GM12878 (cell line): Measurements from ENCODE around the gene RHOG. TPM values are rescaled to one million over a fixed set of nuclear protein-coding genes. Genes with fewer than 3 reads are reported as not detected.
A peak's percentile ranks its signal among the peaks of the same experiment; 100 is the strongest.

Experiments
- ATAC-seq: fragments of 200-7000 bp; cut with Tn5 transposase; 3 replicates; pipeline ENCODE4 v1.9.1; 2020; ENCODE audit warnings: mild to moderate bottlenecking, moderate library complexity
- BruUV-seq: library from RNA; stranded (reverse); fragments of 400-500 nt; replicated peaks from 2 replicates; lab custom pipeline; 2021; lab: Mats Ljungman, UMichigan
- CTCF ChIA-PET: fragments of 300-600 bp; sonication (Branson Sonifier 250); formaldehyde crosslinking; extraction: SDS; loops from one replicate; lab custom pipeline; 2021; ENCODE audit warnings: inconsistent platforms; lab: Yijun Ruan, JAX
- POLR2A ChIA-PET: fragments of 350-600 bp; formaldehyde crosslinking; extraction: SDS; loops from one replicate; lab custom pipeline; 2021; ENCODE audit warnings: inconsistent platforms; lab: Charles Lee
- RAD21 ChIA-PET: fragments of 300-600 bp; sonication (Branson Sonifier 250); formaldehyde crosslinking; loops from one replicate; lab custom pipeline; 2023; ENCODE audit warnings: antibody characterized with exemption; ENCODE audit not compliant: unreplicated experiment; lab: Charles Lee
- SMC1A ChIA-PET: fragments of 300-600 bp; sonication (Branson Sonifier 250); formaldehyde crosslinking; loops from one replicate; lab custom pipeline; 2023; ENCODE audit not compliant: unreplicated experiment, uncharacterized antibody; lab: Charles Lee
- DNase-seq: peaks from one replicate; pipeline ENCODE4 v3.0.0-alpha.2; 2011; ENCODE audit warnings: low read depth, low spot score
- FAIRE-seq: peaks from 3 replicates; lab custom pipeline; 2011; peaks lifted over from hg19 to GRCh38; lab: Jason Lieb, UNC
- H2AFZ ChIP-seq: 2 replicates; pipeline ENCODE4 v1.6.0; 2011; ENCODE audit warnings: low read depth, low read length, control low read depth; ENCODE audit not compliant: control insufficient read depth
- H3K27ac ChIP-seq: 2 replicates; pipeline ENCODE4 v1.5.1; 2011; ENCODE audit warnings: control low read depth; ENCODE audit not compliant: control insufficient read depth, insufficient read depth
- H3K27me3 ChIP-seq, 2 experiments: replicated peaks in 1 of 2; 2 replicates each; pipeline versions ENCODE4 v1.6.0 to v1.6.1; 2011; ENCODE audit warnings: low read length in 1 of 2; ENCODE audit not compliant: control insufficient read depth in 2 of 2, insufficient read depth in 2 of 2
- H3K36me3 ChIP-seq, 2 experiments: 2 replicates each; pipeline ENCODE4 v1.5.1; 2011; ENCODE audit warnings: low read length in 1 of 2; ENCODE audit not compliant: control insufficient read depth in 2 of 2, insufficient read depth in 2 of 2
- H3K4me1 ChIP-seq: 2 replicates; pipeline ENCODE4 v1.6.1; 2011; ENCODE audit warnings: mild to moderate bottlenecking, low read length, moderate library complexity, mixed read lengths; ENCODE audit not compliant: control insufficient read depth, insufficient read depth
- H3K4me2 ChIP-seq: 2 replicates; pipeline ENCODE4 v1.6.0; 2011; ENCODE audit warnings: control low read depth; ENCODE audit not compliant: control insufficient read depth, insufficient read depth
- H3K4me3 ChIP-seq: fragments of 200-600 bp; sonication (generic); 2 replicates; pipeline ENCODE4 v1.5.1; 2016
- H3K79me2 ChIP-seq: 2 replicates; pipeline ENCODE4 v1.6.0; 2011; ENCODE audit warnings: low read length; ENCODE audit not compliant: control insufficient read depth, insufficient read depth
- H3K9ac ChIP-seq: 2 replicates; pipeline ENCODE4 v1.8.0; 2011; ENCODE audit warnings: low read length, control low read depth, mixed read lengths; ENCODE audit not compliant: control insufficient read depth, insufficient read depth
- H3K9me3 ChIP-seq: replicated peaks from 3 replicates; pipeline ENCODE4 v1.5.1; 2011; ENCODE audit warnings: mild to moderate bottlenecking, low read length; ENCODE audit not compliant: control insufficient read depth, insufficient read depth
- H4K20me1 ChIP-seq: 2 replicates; pipeline ENCODE4 v1.6.0; 2011; ENCODE audit not compliant: control insufficient read depth, insufficient read depth
- ASH2L ChIP-seq: fragments of 300-600, 200-600 bp; sonication (generic); IDR thresholded peaks from 2 replicates; pipeline ENCODE4 v1.6.1; 2017; ENCODE audit warnings: low read depth, mild to moderate bottlenecking, borderline replicate concordance
- BHLHE40 ChIP-seq, 2 experiments: fragments of 450-650 bp in 1 of 2; IDR thresholded peaks; 2 replicates each; pipeline ENCODE4 v1.6.1; 2011 to 2017; ENCODE audit warnings: low read depth in 2 of 2, borderline replicate concordance in 1 of 2, improper control_type of control experiment in 1 of 2, low read length in 1 of 2, mild to moderate bottlenecking in 1 of 2
- BMI1 ChIP-seq: fragments of 450-650 bp; IDR thresholded peaks from 2 replicates; pipeline ENCODE4 v1.6.1; 2016; ENCODE audit warnings: mild to moderate bottlenecking, moderate library complexity, borderline replicate concordance
- CBFB ChIP-seq: IDR thresholded peaks from 2 replicates; pipeline ENCODE4 v1.6.1; 2016; ENCODE audit warnings: antibody characterized with exemption, low read depth
- EED ChIP-seq: sonication (generic); IDR thresholded peaks from 2 replicates; pipeline ENCODE4 v1.6.1; 2016; ENCODE audit warnings: antibody characterized with exemption, low read depth
- HSF1 ChIP-seq: fragments of 150-350 bp; IDR thresholded peaks from 2 replicates; pipeline ENCODE4 v1.6.1; 2014; ENCODE audit warnings: mild to moderate bottlenecking, low read depth, low read length
- KAT2A ChIP-seq: conservative IDR thresholded peaks from 2 replicates; pipeline ENCODE4 v1.6.1; 2011; ENCODE audit warnings: low read depth, low read length; ENCODE audit not compliant: control insufficient read depth
- MTA2 ChIP-seq: fragments of 450-650 bp; IDR thresholded peaks from 2 replicates; pipeline ENCODE4 v1.6.1; 2016; ENCODE audit warnings: low read depth, mild to moderate bottlenecking, moderate library complexity
- MTA3 ChIP-seq: IDR thresholded peaks from 2 replicates; pipeline ENCODE4 v1.6.1; 2012; ENCODE audit warnings: low read length, inconsistent platforms, borderline replicate concordance
- NFIC ChIP-seq: IDR thresholded peaks from 2 replicates; pipeline ENCODE4 v1.6.1; 2012; ENCODE audit warnings: low read depth, mild to moderate bottlenecking, inconsistent platforms, low read length, moderate library complexity
- NFYB ChIP-seq: IDR thresholded peaks from 2 replicates; pipeline ENCODE4 v1.6.1; 2011; ENCODE audit warnings: low read depth, mild to moderate bottlenecking, low read length, improper control_type of control experiment, moderate library complexity; ENCODE audit not compliant: insufficient read depth
- NR2C2 ChIP-seq: IDR thresholded peaks from 2 replicates; pipeline ENCODE4 v1.6.1; 2011; ENCODE audit warnings: borderline replicate concordance, low read depth; ENCODE audit not compliant: control insufficient read depth, insufficient read length
- POLR2AphosphoS2 ChIP-seq: IDR thresholded peaks from 2 replicates; pipeline ENCODE4 v1.6.1; 2011; ENCODE audit warnings: low read depth, mild to moderate bottlenecking, low read length, improper control_type of control experiment, moderate library complexity
- POLR2AphosphoS5 ChIP-seq: IDR thresholded peaks from 2 replicates; pipeline ENCODE4 v1.6.1; 2011; ENCODE audit warnings: mild to moderate bottlenecking, low read length, inconsistent platforms
- PRDM15 ChIP-seq: fragments of 450-650 bp; formaldehyde crosslinking; IDR thresholded peaks from 2 replicates; pipeline ENCODE4 v1.4.0; 2020; ENCODE audit warnings: mild to moderate bottlenecking, moderate library complexity
- RB1 ChIP-seq: fragments of 450-650 bp; formaldehyde crosslinking; IDR thresholded peaks from 2 replicates; pipeline ENCODE4 v1.6.1; 2017; ENCODE audit warnings: mild to moderate bottlenecking, borderline replicate concordance
- SRF ChIP-seq, 2 experiments: IDR thresholded peaks; 2 replicates each; pipeline ENCODE4 v1.6.1; 2011; ENCODE audit warnings: low read depth in 2 of 2, low read length in 2 of 2, mild to moderate bottlenecking in 1 of 2, moderate library complexity in 1 of 2
- TCF12 ChIP-seq: IDR thresholded peaks from 2 replicates; pipeline ENCODE4 v1.6.1; 2011; ENCODE audit warnings: low read depth, mild to moderate bottlenecking, low read length
- TCF7 ChIP-seq: IDR thresholded peaks from 2 replicates; pipeline ENCODE4 v1.6.1; 2014; ENCODE audit warnings: antibody characterized with exemption, borderline replicate concordance
- WGBS: methylation state at CpG from one replicate; pipeline ENCODE4 v1.1.6; 2016; ENCODE audit warnings: low lambda C conversion rate; ENCODE audit not compliant: insufficient replicate concordance, insufficient coverage; ENCODE audit errors: missing lambda C conversion rate; 5-methylcytosine and 5-hydroxymethylcytosine counted together
- in situ Hi-C: fragments of 300-500 bp; cut with MboI; formaldehyde crosslinking; loops from 9 replicates; pipeline ENCODE4 v1.14.3; 2018; ENCODE audit warnings: mixed read lengths
- intact Hi-C: fragments of 100-400 bp; cut with micrococcal nuclease; formaldehyde crosslinking; loops from one replicate; pipeline ENCODE4 v1.14.2; 2022; ENCODE audit not compliant: unreplicated experiment
- polyA plus RNA-seq, 11 experiments: library from polyadenylated mRNA; depleted of rRNA in 4 of 11; unstranded in 6 of 11; stranded (reverse) in 5 of 11; fragments of >200 nt; fragmentation: Nextera tagmentation in 4 of 11; fragmentation: Illumina TruSeq in 1 of 11; extraction: Ambion mirVana in 4 of 11; extraction: Trizol in 1 of 11; gene quantifications; 1 replicate in 1 of 11; 2 replicates in 10 of 11; pipeline versions ENCODE4 v1.2.1 to v1.2.3, GENCODE V29; 2011 to 2016; ENCODE audit warnings: inconsistent platforms in 2 of 11, missing spikeins in 2 of 11, low read depth in 1 of 11
- total RNA-seq, 4 experiments: library from RNA; depleted of rRNA in 3 of 4; stranded (reverse); fragments of >200 nt in 3 of 4; fragmentation: Illumina TruSeq in 1 of 4; extraction: Trizol in 1 of 4; gene quantifications; 2 replicates each; pipeline versions ENCODE4 v1.2.1 to v1.2.3, GENCODE V29; 2013 to 2021

Gene RHOG
- total and polyA plus RNA-seq, 10 of the 15 experiments (the other 5 are each of a cell fraction or from before 2014, with no cell fraction given) = 16.0 to 172 (median 94.8) TPM

GRCh38 chr11:3825473-3826154 is 15.1 kb downstream of the RHOG start:
- SMC1A ChIA-PET = interaction anchor here (0.8 to 2.1 kb wide), 11 partner anchors 11 to 255 kb away, joined by 3 to 10 read pairs (median 6); partner anchors contain the start of gene RHOG
- 0 out of 2 replicates have a peak, but pooled peaks have one; percentile 20 for TF ChIP-seq MTA3
- TF ChIP-seq BHLHE40 (IDR thresholded peaks at IDR 0.05; ENCODE audit: borderline replicate concordance in 1 of 2, low read depth in 2 of 2, low read length in 1 of 2) = no peak
- TF ChIP-seq POLR2AphosphoS2 = no peak
- no peak for TF ChIP-seq NFYB
- TF ChIP-seq ASH2L = no peak
- TF ChIP-seq PRDM15 (CRISPR knock-in tag) = no peak
- no peak for TF ChIP-seq RB1
- TF ChIP-seq HSF1 = no peak
- TF ChIP-seq CBFB = peak; percentile 21; the same call in 1 of the 2 replicates
- no peak for TF ChIP-seq KAT2A
- TF ChIP-seq NFIC = no peak; the same call in 1 of the 2 replicates
- TF ChIP-seq TCF12 = no peak
- TF ChIP-seq POLR2AphosphoS5 = peak; percentile 50
- TF ChIP-seq BMI1 = no peak
- TF ChIP-seq TCF7 = no peak
- no peak for TF ChIP-seq EED
- no peak for TF ChIP-seq NR2C2
- no peak for TF ChIP-seq SRF (IDR thresholded peaks at IDR 0.05; ENCODE audit: low read depth in 2 of 2, low read length in 2 of 2)
- TF ChIP-seq MTA2 = no peak

More at GRCh38 chr11:3825473-3826154, 15.1 kb downstream of the RHOG start:
- no peak for DNase-seq
- no peak for FAIRE-seq
- Histone ChIP-seq H2AFZ (no peak overlapping the region), H3K27ac (no peak overlapping the region), H3K9ac (no peak overlapping the region), H3K4me2 (no peak overlapping the region), H3K9me3 (no peaks in the 10 kb centered on the region), H3K4me3 (no peak overlapping the region), H4K20me1 (no peaks in the 10 kb centered on the region; the same call in 1 of the 2 replicates), H3K27me3 (no peaks in the 10 kb centered on the region), H3K36me3 (peaks cover 18 to 33% of the 10 kb centered on the region in 2 experiments), H3K79me2 (peaks cover 9% of the 10 kb centered on the region), H3K4me1 (peaks cover 2% of the 10 kb centered on the region; the same call in 1 of the 2 replicates)
- no TSS peak for BruUV-seq
- intact Hi-C loops (no loop called here), in situ Hi-C loops (loop anchor here (25.0 kb wide), 1 partner anchor 562 kb away; the partner anchor contains the start of gene TRIM21)
- POLR2A ChIA-PET = interaction anchor here (0.6 to 1.4 kb wide), 6 partner anchors 10 to 78 kb away, joined by 3 to 7 read pairs (median 3); partner anchors contain the start of gene RHOG
- CTCF ChIA-PET = interaction anchor here (0.7 to 3.8 kb wide), 9 partner anchors 11 to 248 kb away, joined by 3 to 35 read pairs (median 6); partner anchors contain the start of gene RHOG
- WGBS = 62% methylated on average over 8 of the region's 8 CpGs
- peak; percentile 34 for ATAC-seq
- RAD21 ChIA-PET = interaction anchor here (0.9 to 3.0 kb wide), 5 partner anchors 11 to 247 kb away, joined by 3 to 24 read pairs (median 10); partner anchors contain the start of gene RHOG
